Fibroblast of the aortic adventitia (primary cell): ENCODE results near the gene SIGLEC7. TPM values are rescaled to one million over a fixed set of nuclear protein-coding genes. Genes with fewer than 3 reads are reported as not detected.

Experiments
- DNase-seq: peaks from one replicate; pipeline ENCODE4 v3.0.0-alpha.2; 2010; ENCODE audit warnings: low read depth
- H3K4me3 ChIP-seq: 2 replicates; pipeline ENCODE4 v1.5.1; 2011; ENCODE audit warnings: low read depth, mild to moderate bottlenecking, control low read depth, low read length, moderate library complexity
- CTCF ChIP-seq: IDR thresholded peaks from 2 replicates; pipeline ENCODE4 v1.5.1; 2011; ENCODE audit warnings: mild to moderate bottlenecking, low read length, control low read depth, inconsistent platforms; ENCODE audit not compliant: insufficient read depth
- total RNA-seq: library from RNA; depleted of rRNA; stranded (reverse); fragments of >200 nt; gene quantifications from 2 replicates; pipeline ENCODE4 v1.2.3, GENCODE V29; 2012; ENCODE audit warnings: low replicate concordance

SIGLEC7 gene
- total RNA-seq, 1 donor = not detected

- no peak for TF ChIP-seq CTCF
- H3K4me3 ChIP-seq = no peak overlapping the region
- DNase-seq = no peak
These were observed 52.6 kb downstream of the SIGLEC7 start for GRCh38 chr19:51194527-51195315.

GRCh38 chr19:51195316-51195586, 53.1 kb downstream of the SIGLEC7 start:
- no peak for DNase-seq
- no peak overlapping the region for H3K4me3 ChIP-seq
- TF ChIP-seq CTCF = no peak

GRCh38 chr19:51195616-51196015, 53.5 kb downstream of the SIGLEC7 start:
- no peak for DNase-seq

GRCh38 chr19:51196181-51196580, 54.1 kb downstream of the SIGLEC7 start:
- TF ChIP-seq CTCF = no peak
- no peak overlapping the region for H3K4me3 ChIP-seq
- no peak for DNase-seq

More at GRCh38 chr19:51195616-51196015, 53.5 kb downstream of the SIGLEC7 start:
- H3K4me3 ChIP-seq = no peak overlapping the region
- TF ChIP-seq CTCF = no peak

GRCh38 chr19:51198641-51199040, 56.5 kb downstream of the SIGLEC7 start:
- TF ChIP-seq CTCF = no peak
- DNase-seq = no peak
- no peak overlapping the region for H3K4me3 ChIP-seq

- no peak for TF ChIP-seq CTCF
- no peak overlapping the region for H3K4me3 ChIP-seq
- no peak for DNase-seq
These were observed 58.1 kb downstream of the SIGLEC7 start for GRCh38 chr19:51200071-51200666.
